WTC11 (cell line): ENCODE data around the gene CD59. TPM values are rescaled to one million over a fixed set of nuclear protein-coding genes. Genes with fewer than 3 reads are reported as not detected.

Experiments used
- ATAC-seq: fragments of 200-7000 bp; cut with Tn5 transposase; 2 replicates; pipeline ENCODE4 v1.10.0; 2021; ENCODE audit warnings: mild to moderate bottlenecking, moderate library complexity
- CTCF ChIA-PET: fragments of 300-600 bp; sonication (Branson Sonifier 250); formaldehyde crosslinking; loops from one replicate; lab custom pipeline; 2021; ENCODE audit warnings: antibody characterized with exemption; lab: Charles Lee
- POLR2A ChIA-PET: fragments of 350-600 bp; sonication (Branson Sonifier 250); formaldehyde crosslinking; loops from one replicate; lab custom pipeline; 2021; ENCODE audit warnings: antibody characterized with exemption; lab: Charles Lee
- DNase-seq: peaks from one replicate; pipeline ENCODE4 v3.0.0; 2021; ENCODE audit warnings: low spot score
- H3K27ac Mint-ChIP-seq: 2 replicates; pipeline ENCODE4 v1.8.0; 2021; ENCODE audit warnings: mixed read lengths
- H3K27me3 Mint-ChIP-seq: 2 replicates; pipeline ENCODE4 v1.8.0; 2021; ENCODE audit warnings: low read depth, mild to moderate bottlenecking, moderate library complexity, mixed read lengths
- H3K36me3 Mint-ChIP-seq: 2 replicates; pipeline ENCODE4 v1.8.0; 2021; ENCODE audit warnings: mixed read lengths
- H3K4me1 Mint-ChIP-seq: 2 replicates; pipeline ENCODE4 v1.8.0; 2022; ENCODE audit warnings: mixed read lengths
- H3K4me3 Mint-ChIP-seq: 2 replicates; pipeline ENCODE4 v1.8.0; 2021; ENCODE audit warnings: mild to moderate bottlenecking, moderate library complexity, mixed read lengths
- H3K9me3 Mint-ChIP-seq: 2 replicates; pipeline ENCODE4 v1.8.0; 2021; ENCODE audit warnings: mixed read lengths
- ETV6 ChIP-seq: sonication (generic); formaldehyde crosslinking; IDR thresholded peaks from 2 replicates; pipeline ENCODE4 v1.8.1; 2022; ENCODE audit warnings: mild to moderate bottlenecking, missing genetic modification reagents
- HMGA2 ChIP-seq: fragments of 250-450 bp; sonication (Bioruptor Pico); IDR thresholded peaks from 2 replicates; pipeline ENCODE4 v1.4.0; 2021; ENCODE audit warnings: mild to moderate bottlenecking, moderate library complexity
- NFE2L1 ChIP-seq: sonication (generic); formaldehyde crosslinking; IDR thresholded peaks from 2 replicates; pipeline ENCODE4 v1.8.1; 2023; ENCODE audit warnings: missing genetic modification reagents
- NR3C1 ChIP-seq: sonication (generic); formaldehyde crosslinking; conservative IDR thresholded peaks from 2 replicates; pipeline ENCODE4 v1.8.1; 2023; ENCODE audit warnings: low read depth, mild to moderate bottlenecking, missing genetic modification reagents
- SMAD4 ChIP-seq: sonication (generic); formaldehyde crosslinking; IDR thresholded peaks from 2 replicates; pipeline ENCODE4 v1.8.0; 2022; ENCODE audit warnings: mild to moderate bottlenecking, missing genetic modification reagents
- TEAD1 ChIP-seq: sonication (generic); formaldehyde crosslinking; IDR thresholded peaks from 2 replicates; pipeline ENCODE4 v1.8.0; 2022; ENCODE audit warnings: mild to moderate bottlenecking, missing genetic modification reagents
- ZNF423 ChIP-seq: fragments of 250-450 bp; sonication (Bioruptor Pico); IDR thresholded peaks from 2 replicates; pipeline ENCODE4 v2.1.2; 2022; ENCODE audit warnings: mild to moderate bottlenecking, moderate library complexity
- total RNA-seq: library from RNA; stranded (reverse); gene quantifications from 3 replicates; pipeline ENCODE4 v1.2.3, GENCODE V29; 2021
- TF ChIP-seq, protein P1 (sequence below): fragments of 250-450 bp; sonication (Bioruptor Pico); IDR thresholded peaks from 2 replicates; pipeline ENCODE4 v2.1.2; 2022; ENCODE audit warnings: mild to moderate bottlenecking, moderate library complexity
- TF ChIP-seq, protein P2 (sequence below): sonication (generic); formaldehyde crosslinking; IDR thresholded peaks from 2 replicates; pipeline ENCODE4 v1.8.1; 2022; ENCODE audit warnings: mild to moderate bottlenecking, moderate library complexity, missing genetic modification reagents
- TF ChIP-seq, protein P3 (sequence below): sonication (generic); formaldehyde crosslinking; IDR thresholded peaks from 2 replicates; pipeline ENCODE4 v1.8.0; 2023; ENCODE audit warnings: missing genetic modification reagents, mild to moderate bottlenecking, borderline replicate concordance
- TF ChIP-seq, protein P4 (sequence below): sonication (generic); formaldehyde crosslinking; IDR thresholded peaks from 2 replicates; pipeline ENCODE4 v1.8.1; 2023; ENCODE audit warnings: mild to moderate bottlenecking, missing genetic modification reagents, moderate library complexity
- TF ChIP-seq, protein P5 (sequence below): fragments of 250-450 bp; sonication (Bioruptor Pico); IDR thresholded peaks from 2 replicates; pipeline ENCODE4 v1.8.0; 2021; ENCODE audit warnings: mild to moderate bottlenecking

The CD59 gene
- total RNA-seq, 1 experiment from 2014 or later = 65.8 TPM

DNA sequence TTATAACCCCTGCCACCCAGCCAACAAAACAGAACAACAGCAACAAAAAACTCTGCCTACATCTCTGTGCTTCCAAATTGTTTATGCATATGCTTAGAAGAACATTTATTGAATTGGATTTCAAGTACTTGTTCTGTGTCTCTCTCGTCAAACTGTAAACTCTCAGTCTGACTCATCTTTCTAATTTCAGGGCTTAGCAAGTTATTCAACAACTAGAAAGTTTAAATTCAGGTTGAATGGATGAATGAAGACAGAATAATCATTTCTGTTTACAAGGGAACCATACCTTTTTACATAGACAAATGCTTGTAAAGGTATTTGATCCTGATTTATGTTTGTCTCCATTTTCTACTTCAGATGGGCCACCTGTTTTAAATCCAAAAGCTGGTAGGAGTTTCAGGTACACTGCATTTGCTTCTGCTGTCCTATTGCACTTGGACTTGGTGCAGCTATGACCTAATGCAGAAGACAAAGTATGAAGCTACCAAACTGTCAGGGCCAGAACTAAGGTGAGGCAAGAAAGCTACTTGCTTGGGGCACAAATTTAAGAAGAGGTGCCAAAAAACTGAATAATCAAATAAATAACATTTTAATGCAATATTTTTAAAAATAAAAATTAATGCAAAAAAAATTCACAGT is 39.7 kb upstream of the CD59 start:
- peaks cover 29% of the 10 kb centered on the region for H3K27me3 Mint-ChIP-seq
- no peak for TF ChIP-seq ETV6 (CRISPR knock-in tag)
- TF ChIP-seq, protein P1, sequence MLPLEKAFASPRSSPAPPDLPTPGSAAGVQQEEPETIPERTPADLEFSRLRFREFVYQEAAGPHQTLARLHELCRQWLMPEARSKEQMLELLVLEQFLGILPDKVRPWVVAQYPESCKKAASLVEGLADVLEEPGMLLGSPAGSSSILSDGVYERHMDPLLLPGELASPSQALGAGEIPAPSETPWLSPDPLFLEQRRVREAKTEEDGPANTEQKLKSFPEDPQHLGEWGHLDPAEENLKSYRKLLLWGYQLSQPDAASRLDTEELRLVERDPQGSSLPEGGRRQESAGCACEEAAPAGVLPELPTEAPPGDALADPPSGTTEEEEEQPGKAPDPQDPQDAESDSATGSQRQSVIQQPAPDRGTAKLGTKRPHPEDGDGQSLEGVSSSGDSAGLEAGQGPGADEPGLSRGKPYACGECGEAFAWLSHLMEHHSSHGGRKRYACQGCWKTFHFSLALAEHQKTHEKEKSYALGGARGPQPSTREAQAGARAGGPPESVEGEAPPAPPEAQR = no peak
- peak; percentile 42; the same call in 1 of the 2 replicates for TF ChIP-seq HMGA2 (CRISPR knock-in tag)
- H3K4me3 Mint-ChIP-seq = peak overlapping the region; percentile 97
- no peaks in the 10 kb centered on the region for H3K9me3 Mint-ChIP-seq
- DNase-seq = no peak
- H3K27ac Mint-ChIP-seq = no peak overlapping the region
- peaks cover 49% of the 10 kb centered on the region for H3K4me1 Mint-ChIP-seq
- POLR2A ChIA-PET = no interaction called here
- CTCF ChIA-PET = interaction anchor here (1.4 kb wide), 1 partner anchor 33 kb away, joined by 4 read pairs; no protein-coding TSS in a partner anchor
- no peak for ATAC-seq
- no peaks in the 10 kb centered on the region for H3K36me3 Mint-ChIP-seq

DNA sequence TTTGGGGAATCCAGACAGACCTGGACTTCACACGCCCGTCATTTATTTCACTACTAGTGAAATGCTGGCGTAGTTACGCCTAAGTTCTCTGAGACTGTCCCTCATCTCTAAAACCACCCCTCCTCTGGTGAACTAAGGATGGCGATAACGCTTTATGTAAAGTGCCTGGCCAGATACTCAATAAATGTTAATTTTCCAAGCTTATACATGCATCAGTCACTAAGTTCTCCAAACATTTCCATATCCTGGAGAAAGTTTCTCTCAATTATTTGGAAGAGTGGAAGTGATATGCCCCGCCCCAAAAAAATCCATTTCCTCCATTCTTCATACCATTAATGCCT is 39.2 kb upstream of the CD59 start:
- POLR2A ChIA-PET = no interaction called here
- CTCF ChIA-PET = interaction anchor here (0.7 to 1.4 kb wide), 2 partner anchors 15 to 33 kb away, joined by 3 to 4 read pairs; no protein-coding TSS in a partner anchor
- no peak for ATAC-seq
- Mint-ChIP-seq H3K9me3 (no peaks in the 10 kb centered on the region), H3K27ac (no peak overlapping the region), H3K27me3 (peaks cover 29% of the 10 kb centered on the region), H3K4me3 (peak overlapping the region; percentile 97), H3K36me3 (no peaks in the 10 kb centered on the region), H3K4me1 (peaks cover 49% of the 10 kb centered on the region)
- no peak for DNase-seq
- TF ChIP-seq SMAD4 (CRISPR knock-in tag) (no peak), ZNF423 (CRISPR knock-in tag) (no peak), TEAD1 (CRISPR knock-in tag) (no peak), NR3C1 (CRISPR knock-in tag) (no peak), NFE2L1 (CRISPR knock-in tag) (no peak)
- TF ChIP-seq, protein P2, sequence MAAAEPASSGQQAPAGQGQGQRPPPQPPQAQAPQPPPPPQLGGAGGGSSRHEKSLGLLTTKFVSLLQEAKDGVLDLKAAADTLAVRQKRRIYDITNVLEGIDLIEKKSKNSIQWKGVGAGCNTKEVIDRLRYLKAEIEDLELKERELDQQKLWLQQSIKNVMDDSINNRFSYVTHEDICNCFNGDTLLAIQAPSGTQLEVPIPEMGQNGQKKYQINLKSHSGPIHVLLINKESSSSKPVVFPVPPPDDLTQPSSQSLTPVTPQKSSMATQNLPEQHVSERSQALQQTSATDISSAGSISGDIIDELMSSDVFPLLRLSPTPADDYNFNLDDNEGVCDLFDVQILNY = no peak
- TF ChIP-seq, protein P3, sequence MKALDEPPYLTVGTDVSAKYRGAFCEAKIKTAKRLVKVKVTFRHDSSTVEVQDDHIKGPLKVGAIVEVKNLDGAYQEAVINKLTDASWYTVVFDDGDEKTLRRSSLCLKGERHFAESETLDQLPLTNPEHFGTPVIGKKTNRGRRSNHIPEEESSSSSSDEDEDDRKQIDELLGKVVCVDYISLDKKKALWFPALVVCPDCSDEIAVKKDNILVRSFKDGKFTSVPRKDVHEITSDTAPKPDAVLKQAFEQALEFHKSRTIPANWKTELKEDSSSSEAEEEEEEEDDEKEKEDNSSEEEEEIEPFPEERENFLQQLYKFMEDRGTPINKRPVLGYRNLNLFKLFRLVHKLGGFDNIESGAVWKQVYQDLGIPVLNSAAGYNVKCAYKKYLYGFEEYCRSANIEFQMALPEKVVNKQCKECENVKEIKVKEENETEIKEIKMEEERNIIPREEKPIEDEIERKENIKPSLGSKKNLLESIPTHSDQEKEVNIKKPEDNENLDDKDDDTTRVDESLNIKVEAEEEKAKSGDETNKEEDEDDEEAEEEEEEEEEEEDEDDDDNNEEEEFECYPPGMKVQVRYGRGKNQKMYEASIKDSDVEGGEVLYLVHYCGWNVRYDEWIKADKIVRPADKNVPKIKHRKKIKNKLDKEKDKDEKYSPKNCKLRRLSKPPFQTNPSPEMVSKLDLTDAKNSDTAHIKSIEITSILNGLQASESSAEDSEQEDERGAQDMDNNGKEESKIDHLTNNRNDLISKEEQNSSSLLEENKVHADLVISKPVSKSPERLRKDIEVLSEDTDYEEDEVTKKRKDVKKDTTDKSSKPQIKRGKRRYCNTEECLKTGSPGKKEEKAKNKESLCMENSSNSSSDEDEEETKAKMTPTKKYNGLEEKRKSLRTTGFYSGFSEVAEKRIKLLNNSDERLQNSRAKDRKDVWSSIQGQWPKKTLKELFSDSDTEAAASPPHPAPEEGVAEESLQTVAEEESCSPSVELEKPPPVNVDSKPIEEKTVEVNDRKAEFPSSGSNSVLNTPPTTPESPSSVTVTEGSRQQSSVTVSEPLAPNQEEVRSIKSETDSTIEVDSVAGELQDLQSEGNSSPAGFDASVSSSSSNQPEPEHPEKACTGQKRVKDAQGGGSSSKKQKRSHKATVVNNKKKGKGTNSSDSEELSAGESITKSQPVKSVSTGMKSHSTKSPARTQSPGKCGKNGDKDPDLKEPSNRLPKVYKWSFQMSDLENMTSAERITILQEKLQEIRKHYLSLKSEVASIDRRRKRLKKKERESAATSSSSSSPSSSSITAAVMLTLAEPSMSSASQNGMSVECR (CRISPR knock-in tag) = no peak
- TF ChIP-seq, protein P4, sequence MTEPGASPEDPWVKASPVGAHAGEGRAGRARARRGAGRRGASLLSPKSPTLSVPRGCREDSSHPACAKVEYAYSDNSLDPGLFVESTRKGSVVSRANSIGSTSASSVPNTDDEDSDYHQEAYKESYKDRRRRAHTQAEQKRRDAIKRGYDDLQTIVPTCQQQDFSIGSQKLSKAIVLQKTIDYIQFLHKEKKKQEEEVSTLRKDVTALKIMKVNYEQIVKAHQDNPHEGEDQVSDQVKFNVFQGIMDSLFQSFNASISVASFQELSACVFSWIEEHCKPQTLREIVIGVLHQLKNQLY = no peak
- TF ChIP-seq, protein P5, sequence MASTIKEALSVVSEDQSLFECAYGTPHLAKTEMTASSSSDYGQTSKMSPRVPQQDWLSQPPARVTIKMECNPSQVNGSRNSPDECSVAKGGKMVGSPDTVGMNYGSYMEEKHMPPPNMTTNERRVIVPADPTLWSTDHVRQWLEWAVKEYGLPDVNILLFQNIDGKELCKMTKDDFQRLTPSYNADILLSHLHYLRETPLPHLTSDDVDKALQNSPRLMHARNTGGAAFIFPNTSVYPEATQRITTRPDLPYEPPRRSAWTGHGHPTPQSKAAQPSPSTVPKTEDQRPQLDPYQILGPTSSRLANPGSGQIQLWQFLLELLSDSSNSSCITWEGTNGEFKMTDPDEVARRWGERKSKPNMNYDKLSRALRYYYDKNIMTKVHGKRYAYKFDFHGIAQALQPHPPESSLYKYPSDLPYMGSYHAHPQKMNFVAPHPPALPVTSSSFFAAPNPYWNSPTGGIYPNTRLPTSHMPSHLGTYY (CRISPR knock-in tag) = no peak
